GM18870 (cell line): ENCODE measurements around the gene SARS1.

Experiments
- ATAC-seq: cut with Tn5 transposase; IDR thresholded peaks from one replicate; pipeline ENCODE4 v1.9.1; 2021; ENCODE audit warnings: moderate library complexity; ENCODE audit not compliant: unreplicated experiment

Gene SARS1

DNA sequence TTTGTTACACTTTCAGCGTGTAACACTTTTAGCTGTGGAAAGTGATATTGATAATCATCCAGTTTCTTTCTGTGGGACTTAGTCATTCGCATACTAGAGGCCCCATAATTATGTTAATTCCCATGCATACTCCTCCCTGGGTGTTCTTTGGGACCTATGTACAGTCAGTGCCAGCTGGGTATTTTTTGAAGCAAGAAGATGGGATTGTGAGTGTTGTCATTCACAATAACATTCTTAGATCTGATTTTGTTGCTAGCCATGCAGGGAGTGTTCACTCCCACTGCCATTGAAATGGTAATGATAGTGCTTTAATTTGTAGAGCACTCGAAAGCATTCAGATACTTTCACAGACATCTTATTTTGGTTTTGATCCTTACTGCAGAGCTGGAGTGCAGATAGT lies 11.6 kb downstream of the SARS1 start:
- ATAC-seq = no peak

DNA sequence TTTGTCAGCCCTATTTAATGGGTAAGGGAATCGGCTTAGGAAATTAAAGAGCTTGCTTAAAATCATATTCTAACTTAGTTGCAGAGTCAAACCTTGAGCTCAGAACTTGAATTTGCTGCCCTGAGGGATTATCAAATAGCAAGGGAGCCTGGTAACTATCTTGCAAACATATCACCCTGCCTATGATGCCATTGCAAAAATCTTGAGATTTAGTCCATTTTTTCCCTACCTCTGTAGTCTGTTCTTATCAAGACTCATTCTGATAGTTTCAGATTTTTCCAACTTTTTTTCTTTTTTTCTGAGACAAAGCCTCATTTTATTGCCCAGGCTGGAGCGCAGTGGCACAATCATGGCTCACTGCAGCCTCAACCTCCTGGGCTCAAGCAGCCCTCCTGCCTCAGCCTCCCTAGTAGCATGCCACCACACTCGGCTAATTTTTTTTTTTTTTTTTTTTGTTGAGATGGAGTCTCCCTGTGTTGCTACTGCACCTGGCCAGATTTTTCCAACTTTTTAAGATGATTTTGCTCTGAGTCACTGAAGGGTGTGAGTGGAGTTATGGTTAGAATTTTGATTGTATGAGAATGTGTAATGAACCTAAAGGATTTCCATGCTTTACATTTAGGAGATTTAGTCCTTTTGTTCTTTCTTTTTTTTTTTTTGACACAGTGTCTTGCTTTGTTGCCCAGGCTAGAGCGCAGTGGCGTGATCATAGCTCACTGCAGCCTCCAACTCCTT lies 12.2 kb downstream of the SARS1 start:
- ATAC-seq = no peak

DNA sequence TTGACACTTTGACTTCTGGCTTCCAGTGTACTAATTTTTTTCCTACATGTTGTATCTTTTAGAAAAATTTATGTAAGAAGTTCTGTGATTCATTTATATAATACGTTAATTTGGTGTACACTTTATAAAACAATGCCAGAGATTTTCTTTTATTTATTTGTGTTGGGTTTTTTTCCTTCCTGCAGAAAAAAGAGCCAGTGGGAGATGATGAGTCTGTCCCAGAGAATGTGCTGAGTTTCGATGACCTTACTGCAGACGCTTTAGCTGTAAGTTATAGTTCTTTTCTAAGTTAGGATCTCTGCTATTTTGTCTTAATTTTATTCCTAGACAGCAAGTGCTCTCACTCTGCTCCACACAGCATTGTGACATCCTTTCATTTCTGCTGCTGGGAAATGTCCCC lies 14.4 kb downstream of the SARS1 start:
- ATAC-seq = no peak

DNA sequence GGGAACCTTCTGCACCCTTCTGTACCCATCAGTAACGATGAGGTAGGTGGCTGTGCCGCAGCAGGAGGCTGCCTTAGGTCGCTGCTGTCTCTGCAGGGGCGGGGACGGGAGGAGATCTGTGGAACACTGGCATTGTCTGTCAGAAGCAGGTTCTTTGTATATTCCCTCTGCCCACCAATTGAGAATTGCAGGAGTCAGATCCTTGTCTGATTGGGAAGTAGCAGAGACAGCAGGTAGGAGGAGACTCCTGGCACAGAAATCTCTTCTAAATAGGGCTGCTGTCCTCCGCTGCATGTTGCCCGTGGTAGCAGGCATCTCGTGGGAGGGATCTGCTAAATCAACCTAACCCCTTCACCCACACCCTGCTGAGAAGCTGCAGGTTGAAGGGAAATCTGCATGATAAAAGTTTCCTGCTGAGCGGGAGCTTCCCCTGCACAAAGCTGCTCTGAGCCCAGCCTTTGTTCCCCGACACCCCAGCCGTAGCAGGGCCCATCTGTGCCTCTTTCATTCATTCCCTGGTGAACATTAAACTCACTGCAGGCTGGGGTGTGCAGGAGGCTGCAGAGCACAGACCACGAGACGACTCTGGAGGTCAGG lies 15.9 kb downstream of the SARS1 start:
- no peak for ATAC-seq

DNA sequence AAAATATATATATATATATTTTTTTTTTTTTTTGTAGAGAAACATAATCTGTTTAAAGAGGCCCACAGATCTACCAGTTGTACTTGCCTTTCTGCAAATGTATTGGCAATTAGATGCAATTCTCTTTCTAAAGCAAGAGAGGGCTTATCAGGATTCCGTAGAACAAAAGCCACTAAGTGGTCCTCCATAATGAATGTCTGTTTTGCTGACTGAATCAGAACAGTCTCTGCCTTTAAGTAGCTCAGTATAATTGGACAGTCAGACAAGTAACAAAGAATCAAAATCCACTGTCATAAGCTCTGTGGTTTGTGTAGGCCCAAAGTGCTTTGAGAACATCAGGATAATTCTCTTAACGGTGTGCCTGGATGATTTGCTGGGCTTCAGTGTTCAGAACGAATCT lies 17.3 kb downstream of the SARS1 start:
- no peak for ATAC-seq

DNA sequence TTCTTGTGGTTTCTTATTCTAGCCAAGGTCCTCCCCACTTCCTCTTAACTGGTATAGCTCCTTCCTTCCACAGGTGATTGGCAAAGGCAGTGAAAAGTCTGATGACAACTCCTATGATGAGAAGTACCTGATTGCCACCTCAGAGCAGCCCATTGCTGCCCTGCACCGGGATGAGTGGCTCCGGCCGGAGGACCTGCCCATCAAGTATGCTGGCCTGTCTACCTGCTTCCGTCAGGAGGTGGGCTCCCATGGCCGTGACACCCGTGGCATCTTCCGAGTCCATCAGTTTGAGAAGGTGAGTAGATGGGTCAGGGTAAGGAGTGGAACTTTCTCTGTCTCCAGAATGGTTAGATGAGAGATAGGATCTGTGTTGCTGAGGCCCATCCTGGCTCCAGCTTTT lies 21.4 kb downstream of the SARS1 start:
- no peak for ATAC-seq

DNA sequence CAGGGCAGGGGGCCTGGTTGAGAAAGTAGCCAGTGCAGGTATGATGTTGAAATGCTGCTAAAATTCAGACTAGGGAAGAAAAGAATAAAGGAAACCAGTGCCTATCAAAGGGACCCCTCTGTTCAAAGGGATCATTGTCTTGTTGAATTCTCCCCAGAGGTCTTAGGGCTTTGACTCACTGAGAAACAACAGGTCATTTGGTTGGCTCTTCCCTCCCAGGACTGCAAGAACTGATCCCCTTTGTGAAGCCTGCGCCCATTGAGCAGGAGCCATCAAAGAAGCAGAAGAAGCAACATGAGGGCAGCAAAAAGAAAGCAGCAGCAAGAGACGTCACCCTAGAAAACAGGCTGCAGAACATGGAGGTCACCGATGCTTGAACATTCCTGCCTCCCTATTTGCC lies 23.8 kb downstream of the SARS1 start:
- ATAC-seq = no peak

DNA sequence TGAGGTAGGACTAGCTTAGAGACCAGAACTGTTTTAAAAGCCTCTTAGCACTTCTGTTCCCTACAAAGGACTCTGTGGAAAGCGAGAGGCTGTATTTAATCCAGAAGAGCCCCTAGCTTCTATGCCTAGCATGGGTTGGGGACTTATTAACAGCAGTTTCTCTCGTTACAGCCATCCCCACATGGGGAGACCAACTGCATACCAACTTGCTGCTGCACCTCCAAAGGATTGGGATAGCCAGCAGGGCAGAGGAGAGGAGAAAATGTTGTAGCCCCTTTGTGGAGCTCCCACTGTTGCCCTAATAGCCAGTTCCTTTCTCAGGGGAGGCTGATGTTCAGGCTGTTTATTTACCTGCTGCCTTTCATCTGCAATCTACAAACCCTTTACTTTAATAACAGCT lies 24.7 kb downstream of the SARS1 start:
- no peak for ATAC-seq

DNA sequence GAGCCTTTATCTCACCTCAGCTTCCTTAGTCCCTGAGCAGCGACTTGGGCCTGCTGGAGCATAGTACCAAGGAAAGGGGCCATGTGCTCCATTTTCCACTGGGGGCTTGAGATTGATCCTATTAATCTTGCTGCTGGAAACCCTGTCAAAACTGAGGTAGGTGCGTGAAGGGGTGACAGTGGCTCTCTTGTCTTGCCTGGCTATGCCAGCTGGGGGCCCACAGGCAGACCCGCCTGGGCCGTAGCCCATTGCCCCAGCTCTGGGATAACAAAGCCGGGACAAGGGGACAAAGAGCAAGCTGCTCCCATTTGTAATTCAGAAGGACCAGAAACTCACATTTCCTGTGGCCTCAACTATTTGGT lies 25.3 kb downstream of the SARS1 start:
- no peak for ATAC-seq

DNA sequence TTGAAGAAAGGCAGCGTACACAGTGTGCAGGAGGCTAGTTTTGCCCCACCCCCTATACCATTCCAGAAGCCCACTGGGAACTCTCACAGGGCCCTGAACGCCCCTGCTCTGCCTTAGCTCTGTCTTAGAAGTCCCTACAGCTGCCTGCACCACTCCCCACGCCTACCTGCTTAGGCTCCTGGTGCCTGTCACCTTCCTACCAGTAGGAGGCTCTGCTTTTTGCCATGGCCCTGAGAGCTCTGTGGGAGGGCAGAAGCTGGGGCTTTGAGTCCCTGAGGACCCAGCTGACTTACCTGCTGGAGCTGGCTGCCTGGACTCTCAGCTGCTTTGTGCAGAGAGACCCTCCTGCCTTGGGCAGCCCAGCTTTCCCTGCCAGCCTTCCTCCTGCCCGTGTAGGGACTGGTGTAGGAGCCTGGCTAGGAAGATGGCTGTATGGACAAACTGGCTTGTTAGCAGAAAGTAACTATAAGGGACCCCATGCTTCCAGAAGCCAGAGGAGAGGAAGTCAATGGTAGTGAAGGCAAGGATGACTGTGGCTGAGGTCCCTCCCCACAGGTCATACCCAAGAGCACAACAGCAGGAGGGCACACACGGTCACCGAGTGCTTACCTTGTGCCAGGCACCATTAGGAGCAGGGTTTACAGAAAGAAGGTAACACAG lies 25.8 kb downstream of the SARS1 start:
- ATAC-seq = no peak

DNA sequence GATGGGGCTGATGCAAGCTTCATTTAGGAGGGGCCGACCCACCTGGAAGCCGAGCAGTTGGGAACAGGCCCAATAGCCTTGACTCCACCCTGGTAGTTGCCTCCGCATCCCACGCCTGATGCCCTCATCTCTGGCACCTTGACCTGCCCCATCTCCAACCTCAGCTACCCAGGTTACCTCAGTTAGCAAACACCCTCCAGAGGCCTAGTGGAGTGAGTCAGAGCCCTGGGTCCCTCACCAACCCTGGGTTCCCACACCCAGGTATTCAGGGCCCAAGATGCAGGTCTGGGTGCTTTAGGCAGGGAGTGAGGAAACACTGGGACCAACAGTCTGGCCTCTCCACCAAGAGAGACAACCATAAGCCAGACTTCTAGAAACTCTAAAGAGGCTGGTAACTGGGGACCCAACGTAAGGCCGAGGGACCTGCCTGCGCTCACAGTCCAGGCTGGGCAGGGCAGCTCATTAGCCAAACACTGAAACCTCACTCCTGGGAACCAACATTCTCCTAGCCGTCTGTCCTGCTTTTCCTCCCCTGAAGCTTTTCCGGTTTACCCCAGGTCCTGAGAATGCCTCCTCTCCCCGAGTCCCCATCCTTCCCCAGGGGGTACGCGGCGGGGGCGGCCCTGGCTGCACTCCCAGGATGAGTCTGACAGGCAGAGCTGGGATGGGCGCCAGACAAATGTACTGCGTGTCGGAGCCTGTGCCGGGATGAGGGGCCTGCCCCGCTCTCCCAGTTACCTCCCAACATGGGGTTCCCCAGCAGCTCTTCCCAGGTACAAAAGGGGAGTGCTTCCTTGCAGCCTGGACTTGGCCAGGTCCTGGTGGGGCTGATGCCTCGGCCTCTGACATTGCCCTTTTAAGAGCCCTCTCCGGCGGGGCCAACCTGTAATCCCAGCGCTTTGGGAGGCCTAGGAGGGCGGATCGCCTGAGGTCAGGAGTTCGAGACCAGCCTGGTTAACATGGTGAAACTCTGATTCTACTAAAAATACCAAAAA lies 26.7 kb downstream of the SARS1 start:
- ATAC-seq = no peak

DNA sequence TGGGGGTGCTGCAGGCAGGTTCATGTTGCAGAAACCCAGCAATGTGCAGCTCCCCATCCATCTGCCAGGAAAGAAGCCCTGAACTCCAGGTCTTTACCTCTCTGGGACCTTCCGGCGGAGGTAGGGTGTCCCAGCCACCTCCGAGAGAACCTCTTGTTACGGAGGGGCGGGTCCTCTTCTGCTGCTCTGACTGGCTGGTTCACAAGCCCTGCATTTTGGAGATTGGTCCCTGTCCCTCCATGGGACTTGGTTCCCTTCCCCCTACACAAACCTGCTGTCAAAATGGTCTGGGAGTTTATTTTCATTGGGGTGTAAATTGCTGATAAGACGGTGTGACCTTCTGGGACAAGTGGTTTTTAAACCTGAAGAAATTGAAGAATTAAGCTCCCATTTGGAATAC lies 27.6 kb downstream of the SARS1 start:
- no peak for ATAC-seq

DNA sequence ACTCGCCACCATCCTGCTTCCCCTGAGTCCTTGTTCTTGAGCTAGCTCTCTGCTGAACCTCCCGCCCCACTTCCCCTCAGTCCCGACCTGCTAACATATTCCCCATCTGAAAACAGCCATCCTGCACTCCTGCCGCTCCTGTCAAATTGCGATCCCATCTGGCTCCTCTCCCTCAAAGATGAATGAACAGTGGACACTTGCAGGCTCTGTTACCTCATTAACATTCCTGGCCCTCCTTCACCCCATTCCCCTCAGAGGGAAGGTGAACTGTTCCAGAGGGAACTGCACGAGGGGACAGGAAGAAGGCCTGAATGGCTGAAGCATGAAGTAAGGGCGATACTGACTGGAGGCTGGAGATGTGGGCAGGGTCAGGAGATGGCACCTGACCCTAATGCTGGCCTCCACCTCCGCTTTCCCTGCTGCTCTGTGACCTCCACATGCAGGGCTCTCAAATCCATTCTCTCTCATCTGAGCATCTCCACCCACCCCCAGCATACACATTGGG lies 28.2 kb downstream of the SARS1 start:
- no peak for ATAC-seq

DNA sequence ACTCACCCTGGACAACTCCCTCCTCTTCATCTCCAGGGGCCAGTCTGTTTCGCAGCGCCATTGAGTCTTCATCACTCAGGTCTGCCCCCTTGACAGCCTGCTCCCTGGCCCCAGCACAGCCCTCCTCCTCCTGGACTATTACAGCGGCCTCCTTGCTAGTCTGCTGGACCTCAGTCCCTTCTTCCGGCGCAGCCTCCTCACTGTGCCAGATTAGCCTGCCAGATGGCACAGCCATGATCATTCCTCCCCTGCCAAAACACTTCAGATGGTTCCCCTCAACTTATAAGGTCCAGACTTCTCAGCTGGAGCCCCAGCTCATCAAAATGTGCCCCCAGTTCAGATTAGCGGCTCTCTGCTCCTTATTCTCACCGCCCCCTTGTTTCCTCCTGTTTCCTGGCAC lies 28.7 kb downstream of the SARS1 start:
- ATAC-seq = no peak

DNA sequence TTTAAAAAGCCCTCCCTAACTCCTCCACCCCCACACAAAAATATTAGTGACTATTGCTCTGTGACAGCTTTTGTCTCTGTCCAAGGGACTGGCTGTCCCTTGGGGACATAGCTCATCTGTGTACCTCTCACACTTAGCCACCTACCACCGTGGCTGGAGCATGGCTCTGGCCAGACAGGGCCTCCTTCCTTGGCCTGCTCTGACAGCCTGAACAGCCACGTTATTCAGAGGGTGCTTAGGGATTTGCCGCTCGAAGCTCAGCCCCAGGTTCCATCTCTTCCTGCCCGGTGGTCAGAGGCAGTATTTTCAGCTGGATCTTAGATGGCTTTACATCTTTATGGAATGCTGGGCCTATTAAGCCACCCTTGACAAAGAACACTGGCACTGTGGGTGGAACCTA lies 29.5 kb downstream of the SARS1 start:
- ATAC-seq = no peak

DNA sequence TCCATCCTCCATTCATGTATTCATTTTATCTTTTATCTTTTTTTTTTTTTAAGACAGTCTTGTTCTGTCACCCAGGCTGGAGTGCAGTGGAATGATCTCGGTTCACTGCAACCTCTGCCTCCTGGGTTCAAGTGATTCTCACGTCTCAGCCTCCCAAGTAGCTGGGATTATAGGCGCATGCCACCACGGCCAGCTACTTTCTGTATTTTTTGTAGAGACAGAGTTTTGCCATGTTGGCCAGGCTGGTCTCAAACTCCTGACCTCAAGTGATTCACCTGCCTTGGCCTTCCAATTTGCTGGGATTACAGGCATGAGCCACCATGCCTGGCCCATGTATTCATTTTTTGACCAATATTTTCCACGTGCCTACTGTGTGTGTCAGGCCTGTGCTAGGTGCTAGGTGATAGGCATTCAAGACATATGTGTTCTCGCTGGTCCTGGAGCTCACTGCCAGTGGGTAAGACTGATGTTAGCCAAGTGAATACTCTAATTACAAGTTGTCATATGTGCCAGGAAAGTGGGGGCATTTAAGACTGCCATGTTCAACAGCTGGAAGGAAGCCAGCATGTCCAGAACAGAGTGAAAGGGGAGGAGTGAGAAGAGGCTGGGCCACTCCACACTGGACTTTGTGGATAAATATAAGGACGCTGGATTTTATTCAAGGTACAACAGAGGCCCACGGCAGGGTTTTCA lies 30.3 kb downstream of the SARS1 start:
- no peak for ATAC-seq

DNA sequence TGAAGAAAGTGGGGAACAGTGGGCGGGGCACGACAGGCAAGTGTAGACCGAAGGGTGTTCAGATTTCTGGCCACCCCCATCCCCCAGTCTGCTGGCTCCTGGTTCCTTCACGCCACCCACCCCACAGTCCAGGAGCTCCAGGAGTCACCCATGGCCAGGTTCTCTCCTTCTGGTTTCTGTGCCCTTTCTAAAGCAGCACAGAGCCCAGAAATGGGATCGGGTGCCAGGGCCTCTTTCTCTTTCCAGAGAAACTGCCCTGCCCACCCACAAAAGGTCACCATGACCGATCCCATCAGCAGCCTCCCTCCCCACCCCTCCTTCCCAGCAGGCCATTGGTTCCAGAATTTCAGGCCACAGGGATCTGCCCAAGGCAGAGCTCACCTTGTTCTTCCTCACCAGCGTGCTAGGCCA lies 32.4 kb downstream of the SARS1 start:
- no peak for ATAC-seq

DNA sequence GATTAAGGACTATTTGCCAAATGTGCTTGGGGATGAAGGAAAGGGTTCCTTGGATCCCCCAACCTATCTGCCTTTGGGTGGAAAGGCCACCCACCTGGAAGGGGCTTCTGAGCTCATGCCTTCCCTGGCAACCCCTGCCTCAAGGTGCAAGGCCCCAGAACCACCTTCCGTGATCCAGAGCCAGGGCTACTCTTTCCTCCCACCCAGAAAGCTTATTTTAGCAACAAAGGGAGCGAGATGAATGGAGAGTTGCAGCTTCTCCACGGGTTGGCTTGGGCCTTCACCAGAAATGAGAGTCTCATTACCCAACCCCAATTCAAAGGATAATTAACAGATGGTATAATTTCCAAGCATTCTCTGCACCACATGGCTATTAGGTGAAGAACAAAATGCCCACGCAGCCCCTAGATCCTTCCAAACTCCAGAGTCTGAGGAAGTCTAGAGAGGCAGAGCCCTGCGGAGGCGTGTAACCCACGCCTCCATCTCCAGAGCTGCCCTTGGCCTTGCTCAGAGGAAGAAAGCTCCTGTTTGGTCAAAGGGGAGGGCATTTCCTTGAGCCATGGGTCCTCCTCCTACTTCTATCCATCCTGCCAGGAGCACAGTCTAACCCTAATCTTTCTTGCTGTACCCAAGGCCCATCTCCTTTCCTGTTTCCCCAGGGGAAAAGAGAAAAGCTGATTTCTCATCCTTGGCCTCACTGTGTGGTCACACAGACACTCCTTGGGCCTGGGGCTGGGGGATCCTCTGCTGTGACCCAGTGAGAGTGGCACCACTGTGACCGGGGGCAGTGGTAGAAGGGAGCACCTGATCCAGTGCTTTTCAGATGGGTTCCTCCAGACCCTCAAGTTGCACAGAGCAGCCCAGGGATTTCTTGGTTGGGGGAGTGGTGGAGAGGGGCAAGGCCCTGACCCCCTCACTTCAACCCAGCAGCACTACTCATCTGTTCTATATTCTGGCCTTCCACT lies 34.0 kb downstream of the SARS1 start:
- no peak for ATAC-seq

DNA sequence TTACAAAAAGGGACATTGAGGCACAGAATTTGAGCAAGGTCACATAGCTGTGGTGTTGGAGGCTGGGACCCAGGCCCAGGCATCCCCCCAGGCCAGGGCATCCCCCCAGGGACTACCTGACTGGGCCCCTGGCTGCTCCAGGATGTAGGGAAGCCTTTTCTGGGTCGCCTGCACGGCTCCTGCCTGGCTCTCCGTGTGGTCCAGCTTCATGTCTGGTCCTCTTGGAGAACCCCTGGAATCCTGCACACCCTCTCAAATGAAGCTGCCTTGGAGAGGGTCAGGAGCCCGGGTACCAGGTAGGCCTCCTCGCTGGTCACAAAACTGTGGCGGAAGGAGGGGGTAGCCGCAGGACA lies 34.7 kb downstream of the SARS1 start:
- ATAC-seq = no peak
